Left cardiac atrium (tissue), 4 donors: ENCODE results near the gene PELO. TPM values are rescaled to one million over a fixed set of nuclear protein-coding genes. Genes with fewer than 3 reads are reported as not detected.

ENCODE experiments used
- ATAC-seq, 2 donors: fragments of 200-7000 bp; cut with Tn5 transposase; one replicate each; pipeline ENCODE4 v1.9.1; 2020; ENCODE audit warnings: mild to moderate bottlenecking in 2 of 2, moderate library complexity in 2 of 2
- DNase-seq: peaks from one replicate; pipeline ENCODE4 v3.0.0-alpha.2; 2020
- intact Hi-C, 2 donors: fragments of 100-400 bp; cut with DNase I; formaldehyde crosslinking; loops; one replicate each; pipeline versions ENCODE4 v1.14.1 to v1.15.1; 2022 to 2023
- total RNA-seq, 2 donors: library from RNA; stranded (reverse); fragmentation: NEBNext Ultra II Directional; extraction: Animal tissue kit (Norgen Biotek cat#: 25700); gene quantifications; one replicate each; pipeline ENCODE4 v1.2.1, GENCODE V29; 2021
- donor health status: DM: no; HTN: yes; CAD: no.
- donor health status: DM: no; HTN: yes; CAD: no; lungs with severe emphysema.
- donor health status: DM: yes; HTN: yes; CAD: no.
- donor health status: Dilated cardiomyopathy.

The PELO gene
- total RNA-seq, 2 donors from 2014 or later, result 16.1 to 23.6 TPM

- intact Hi-C loops, result no loop called here
- DNase-seq (no peak), ATAC-seq (no peak)
Observed at GRCh38 chr5:52796516-52797103, 8.9 kb downstream of the PELO start.

DNA sequence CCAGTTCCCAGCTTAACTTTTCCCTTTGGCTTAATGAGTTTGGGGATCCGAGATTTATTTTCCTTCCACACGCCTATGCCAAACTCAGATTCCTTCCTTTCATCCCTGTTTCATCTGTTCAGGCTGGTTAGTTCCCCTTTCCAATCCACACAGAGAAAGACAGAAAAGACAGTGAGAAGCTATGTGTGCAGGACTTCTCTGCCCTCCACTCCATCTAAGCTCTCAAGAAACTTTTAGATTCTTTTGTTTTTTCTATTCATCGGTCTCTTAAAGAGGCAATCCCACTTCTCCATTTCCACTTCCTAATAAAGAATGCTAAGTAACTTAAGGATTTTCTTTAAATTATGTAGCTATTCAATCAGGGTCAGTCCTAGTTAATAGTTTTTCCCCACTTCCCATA, 11.2 kb downstream of the PELO start:
- intact Hi-C loops, result no loop called here
- no peak for DNase-seq

GRCh38 chr5:52799358-52799982, 11.8 kb downstream of the PELO start:
- ATAC-seq, result peak; percentile 35 to 50
- DNase-seq, result peak; percentile 41
- intact Hi-C loops, result no loop called here

More for the DNA sequence above, 11.2 kb downstream of the PELO start:
- ATAC-seq, result no peak

GRCh38 chr5:52799983-52800393, 12.3 kb downstream of the PELO start:
- intact Hi-C loops, result no loop called here

GRCh38 chr5:52800394-52801213, 12.9 kb downstream of the PELO start:
- peak; percentile 72 to 88 for ATAC-seq
- intact Hi-C loops, result no loop called here
- peak; percentile 76 for DNase-seq

More at GRCh38 chr5:52799983-52800393, 12.3 kb downstream of the PELO start:
- DNase-seq (peak; percentile 96), ATAC-seq (peak; percentile 94 to 95)

DNA sequence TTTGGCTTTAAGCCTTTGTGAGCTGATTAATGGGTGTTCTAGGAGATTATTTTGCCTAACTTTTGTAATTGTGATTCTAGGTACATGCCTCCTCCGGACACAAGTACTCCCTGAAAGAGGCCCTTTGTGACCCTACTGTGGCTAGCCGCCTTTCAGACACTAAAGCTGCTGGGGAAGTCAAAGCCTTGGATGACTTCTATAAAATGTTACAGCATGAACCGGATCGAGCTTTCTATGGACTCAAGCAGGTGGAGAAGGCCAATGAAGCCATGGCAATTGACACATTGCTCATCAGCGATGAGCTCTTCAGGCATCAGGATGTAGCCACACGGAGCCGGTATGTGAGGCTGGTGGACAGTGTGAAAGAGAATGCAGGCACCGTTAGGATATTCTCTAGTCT, 13.6 kb downstream of the PELO start:
- ATAC-seq (no peak), DNase-seq (no peak)
- intact Hi-C loops, result no loop called here

GRCh38 chr5:52802272-52802973, 14.7 kb downstream of the PELO start:
- no peak for ATAC-seq
- no peak for DNase-seq
- intact Hi-C loops, result no loop called here

DNA sequence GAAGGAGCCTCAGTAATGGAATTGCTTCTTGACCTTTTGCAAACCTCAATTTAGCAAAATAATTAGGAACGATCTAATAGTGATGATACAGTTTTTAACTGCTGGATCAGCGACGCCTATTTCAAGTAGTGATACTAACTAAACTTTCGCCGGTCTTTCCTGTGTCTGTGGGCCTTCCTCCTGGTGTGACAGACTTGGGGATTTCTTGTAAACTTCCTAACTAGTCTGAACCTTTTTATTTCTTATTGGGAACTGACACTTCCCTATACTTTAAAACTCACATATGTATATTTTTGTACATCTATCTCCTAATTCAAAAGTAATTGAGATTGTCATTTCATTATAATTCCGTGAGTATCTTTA, 15.2 kb downstream of the PELO start:
- ATAC-seq, result no peak
- intact Hi-C loops, result no loop called here

DNA sequence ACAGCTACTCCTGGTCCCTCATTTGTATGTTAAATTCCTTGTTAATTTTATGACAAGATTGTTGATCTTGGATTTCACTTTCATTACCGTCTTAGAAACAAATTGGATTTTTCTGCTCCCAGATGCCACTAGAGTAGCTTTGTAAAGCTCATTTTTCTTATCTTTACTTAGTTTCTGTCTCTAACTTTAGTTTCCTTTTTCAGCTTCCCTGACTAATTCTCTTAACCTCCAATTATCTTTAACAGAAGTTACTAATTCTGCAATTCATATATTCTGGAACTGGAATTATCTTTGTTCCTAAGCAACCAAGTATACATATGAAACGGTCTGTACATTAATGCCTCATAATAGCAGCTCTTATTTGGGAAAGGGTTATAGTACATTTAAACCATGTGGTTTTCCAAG, 16.7 kb downstream of the PELO start:
- intact Hi-C loops, result no loop called here
- DNase-seq (no peak), ATAC-seq (no peak)

More for the DNA sequence above, 15.2 kb downstream of the PELO start:
- no peak for DNase-seq

DNA sequence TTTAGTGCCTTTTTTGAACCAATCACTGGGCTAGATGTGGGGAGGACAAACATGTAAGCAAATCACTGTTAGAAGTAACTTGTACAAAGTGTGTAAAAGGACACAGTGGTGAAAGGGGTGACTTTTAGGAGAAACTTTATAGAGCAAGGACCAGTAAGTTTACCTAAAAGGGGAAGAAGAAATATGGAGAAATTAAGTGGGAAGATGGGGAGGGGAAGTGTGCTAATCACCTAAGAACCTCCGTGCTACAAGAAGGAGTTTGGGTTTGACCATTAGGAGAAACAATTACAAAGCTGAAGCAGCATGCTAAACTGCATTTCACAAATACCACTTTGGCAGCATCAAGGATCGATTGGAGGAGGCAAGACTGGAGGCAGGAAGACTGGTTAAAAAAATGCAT, 17.3 kb downstream of the PELO start:
- ATAC-seq (no peak), DNase-seq (no peak)
- intact Hi-C loops, result no loop called here

- DNase-seq, result no peak
- intact Hi-C loops, result no loop called here
- no peak for ATAC-seq
Observed at GRCh38 chr5:52805615-52806014, 17.9 kb downstream of the PELO start.

GRCh38 chr5:52807037-52807436, 19.3 kb downstream of the PELO start:
- intact Hi-C loops, result no loop called here
- ATAC-seq (no peak), DNase-seq (no peak)

DNA sequence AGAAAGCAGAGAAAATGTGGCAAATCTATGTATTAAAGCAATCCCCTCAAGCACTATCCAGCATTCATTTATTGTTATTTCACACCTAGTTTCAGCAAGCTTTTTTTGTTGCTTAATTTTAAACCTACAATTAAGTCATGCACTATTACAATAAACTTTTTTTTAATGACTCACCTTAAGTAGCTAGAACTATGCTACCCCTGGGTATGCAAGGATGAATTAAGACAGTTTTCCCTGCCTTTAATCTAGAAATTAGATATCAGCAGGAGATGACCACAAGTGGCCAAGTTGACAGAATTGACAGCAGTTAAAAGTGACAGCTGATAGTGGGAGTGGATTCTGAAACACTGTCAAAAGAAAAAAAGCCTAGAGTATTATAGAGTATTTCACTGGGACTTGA, 20.0 kb downstream of the PELO start:
- DNase-seq, result no peak
- no peak for ATAC-seq
- intact Hi-C loops, result no loop called here

DNA sequence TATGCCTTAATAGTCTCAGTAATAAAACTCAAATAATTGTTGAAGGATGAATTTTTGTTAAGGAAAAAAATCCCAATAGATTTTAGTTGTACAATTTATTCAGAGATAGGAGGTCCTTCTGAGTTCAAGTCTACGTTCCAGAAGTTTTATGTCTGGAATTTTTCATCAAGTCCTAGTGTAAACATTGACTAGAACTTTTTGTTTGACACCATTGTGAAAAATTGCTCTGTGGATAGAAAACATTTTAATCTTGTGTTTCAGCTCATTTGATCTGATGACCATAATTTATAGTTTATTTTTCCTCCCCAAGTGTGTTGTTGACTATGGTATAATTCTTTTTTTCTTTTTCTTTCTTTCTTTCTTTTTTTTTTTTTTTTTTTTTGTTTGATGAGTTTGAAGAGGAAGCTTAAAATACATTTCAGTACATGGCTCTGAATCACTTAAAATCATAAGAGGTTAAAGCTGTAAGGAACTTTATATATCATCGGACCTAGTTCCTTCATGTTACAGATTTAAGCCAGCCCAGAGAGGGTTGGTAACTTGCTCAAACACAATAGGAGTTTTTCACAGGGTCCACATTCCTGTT, 20.7 kb downstream of the PELO start:
- ATAC-seq (no peak), DNase-seq (no peak)
- intact Hi-C loops, result no loop called here

- no peak for ATAC-seq
- intact Hi-C loops, result no loop called here
- no peak for DNase-seq
Observed at GRCh38 chr5:52809884-52810283, 22.2 kb downstream of the PELO start.

DNA sequence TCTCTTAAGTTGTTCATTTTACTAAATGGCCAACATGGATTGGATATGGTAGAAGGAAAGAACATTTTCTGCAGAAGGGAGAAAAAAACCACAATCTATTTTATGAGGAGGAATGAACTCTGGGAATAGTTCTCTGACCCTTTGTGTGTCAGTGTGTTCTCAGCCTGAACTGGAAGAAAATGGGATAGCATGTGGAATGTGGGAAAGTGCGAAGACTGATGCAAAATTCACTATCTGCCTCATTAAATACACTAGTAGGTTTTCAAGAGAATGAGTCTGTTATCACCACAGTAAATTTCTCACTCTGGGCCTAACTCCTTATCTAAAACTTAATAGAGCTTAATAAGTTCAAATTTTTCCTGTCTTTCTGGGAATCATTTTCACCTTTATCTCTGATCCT, 22.7 kb downstream of the PELO start:
- no peak for DNase-seq
- ATAC-seq, result no peak
- intact Hi-C loops, result no loop called here

- peak; percentile 27 for DNase-seq
- ATAC-seq, result peak in 1 of 2 donors; percentile 31
- intact Hi-C loops, result no loop called here
Observed at GRCh38 chr5:52811067-52811749, 23.5 kb downstream of the PELO start.

DNA sequence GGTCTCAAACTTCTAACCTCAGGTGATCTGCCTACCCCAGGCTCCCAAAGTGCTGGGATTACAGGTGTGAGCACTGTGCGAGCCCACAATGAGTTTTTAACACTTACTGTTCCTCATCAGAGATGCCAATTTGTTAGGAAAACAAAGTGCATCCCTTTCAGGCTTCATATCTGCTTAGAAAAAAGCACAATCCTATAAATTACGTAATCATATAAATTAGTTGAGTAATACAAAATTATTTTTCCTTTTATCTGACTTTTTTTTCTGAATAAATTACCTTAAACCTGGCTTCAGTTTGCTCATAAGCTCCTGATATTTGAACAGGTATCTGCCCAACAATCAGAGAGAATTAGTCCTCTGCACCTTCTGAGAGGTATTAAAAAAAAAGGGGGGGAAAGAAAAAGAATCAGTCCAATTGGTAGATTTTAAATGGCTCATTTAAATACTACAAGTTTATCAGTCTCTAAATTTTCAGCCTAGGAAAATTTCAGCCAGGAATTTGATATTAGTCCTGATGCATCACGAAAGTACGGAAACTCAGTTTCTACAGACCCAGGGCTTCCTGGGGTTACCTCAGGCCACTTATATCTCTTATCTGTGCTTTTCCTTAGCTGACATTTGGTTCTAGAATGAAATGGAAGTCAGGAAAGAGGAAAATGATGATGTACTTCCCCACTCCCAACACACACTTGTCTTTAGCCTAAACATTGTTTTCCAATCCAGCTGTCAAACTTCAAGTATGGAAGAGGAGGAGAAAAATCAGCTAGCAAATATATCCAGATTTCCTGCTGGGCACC, 26.8 kb downstream of the PELO start:
- DNase-seq, result no peak
- no peak for ATAC-seq
- intact Hi-C loops, result no loop called here
